ENCODE results near the gene MAN2A2.

The MAN2A2 gene

GRCh38 chr15:90860942-90861675 is 42.0 kb upstream of the MAN2A2 start:
- H3K27ac ChIP-seq = peak overlapping the region; percentile 84
- TF ChIP-seq CTCF (conservative IDR thresholded peaks at IDR 0.05) = no peak

GRCh38 chr15:90862487-90862886 is 40.6 kb upstream of the MAN2A2 start:
- H3K27ac ChIP-seq = peak overlapping the region; percentile 84

GRCh38 chr15:90862964-90863778 is 39.9 kb upstream of the MAN2A2 start:
- TF ChIP-seq CTCF (conservative IDR thresholded peaks at IDR 0.05) = no peak

More at GRCh38 chr15:90862487-90862886, 40.6 kb upstream of the MAN2A2 start:
- no peak for TF ChIP-seq CTCF (conservative IDR thresholded peaks at IDR 0.05)

GRCh38 chr15:90863987-90864386 is 39.1 kb upstream of the MAN2A2 start:
- TF ChIP-seq CTCF (conservative IDR thresholded peaks at IDR 0.05) = no peak
- peak overlapping the region; percentile 84 for H3K27ac ChIP-seq

More at GRCh38 chr15:90862964-90863778, 39.9 kb upstream of the MAN2A2 start:
- peak overlapping the region; percentile 84 for H3K27ac ChIP-seq

- peak overlapping the region; percentile 84 for H3K27ac ChIP-seq
- no peak for TF ChIP-seq CTCF (conservative IDR thresholded peaks at IDR 0.05)
Measured at GRCh38 chr15:90864507-90864906, 38.6 kb upstream of the MAN2A2 start.

GRCh38 chr15:90865702-90866101 is 37.4 kb upstream of the MAN2A2 start:
- H3K27ac ChIP-seq = peak overlapping the region; percentile 45
- no peak for TF ChIP-seq CTCF (conservative IDR thresholded peaks at IDR 0.05)

GRCh38 chr15:90866161-90866715 is 36.9 kb upstream of the MAN2A2 start:
- TF ChIP-seq CTCF (conservative IDR thresholded peaks at IDR 0.05) = no peak
- peak overlapping the region; percentile 45 for H3K27ac ChIP-seq

Measured in VCaP (cell line).